Mesendoderm (in vitro differentiated cells): ENCODE data around the gene GRIK4.

Experiments
- DNase-seq: peaks from one replicate; pipeline ENCODE4 v3.0.0; 2013
- H2AK5ac ChIP-seq: 2 replicates; pipeline ENCODE4 v1.6.1; 2013; ENCODE audit warnings: low read length, inconsistent platforms
- H2BK120ac ChIP-seq: 2 replicates; pipeline ENCODE4 v1.6.1; 2013; ENCODE audit warnings: low read depth, mild to moderate bottlenecking, low read length, moderate library complexity, mixed read lengths
- H2BK15ac ChIP-seq: replicated peaks from 2 replicates; pipeline ENCODE4 v1.6.1; 2013; ENCODE audit warnings: low read depth, mild to moderate bottlenecking, moderate library complexity
- H2BK5ac ChIP-seq: 2 replicates; pipeline ENCODE4 v1.6.1; 2013; ENCODE audit warnings: low read length, inconsistent platforms
- H3K18ac ChIP-seq: 2 replicates; pipeline ENCODE4 v1.6.1; 2013; ENCODE audit warnings: mild to moderate bottlenecking, low read length, mixed read lengths
- H3K23ac ChIP-seq: one replicate; pipeline ENCODE4 v1.6.1; 2013; ENCODE audit warnings: low read length
- H3K27ac ChIP-seq: 2 replicates; pipeline ENCODE4 v1.5.1; 2013; ENCODE audit warnings: low read depth, mild to moderate bottlenecking, inconsistent platforms, low read length, moderate library complexity
- H3K27me3 ChIP-seq: 2 replicates; pipeline ENCODE4 v1.6.1; 2013; ENCODE audit warnings: low read length, control low read depth, mild to moderate bottlenecking, inconsistent platforms; ENCODE audit not compliant: insufficient read depth, poor library complexity
- H3K36me3 ChIP-seq: 2 replicates; pipeline ENCODE4 v1.6.1; 2013; ENCODE audit warnings: low read length, inconsistent platforms; ENCODE audit not compliant: control insufficient read depth, insufficient read depth
- H3K4ac ChIP-seq: one replicate; pipeline ENCODE4 v1.6.1; 2013; ENCODE audit warnings: low read depth, mild to moderate bottlenecking, low read length, moderate library complexity
- H3K4me1 ChIP-seq: 2 replicates; pipeline ENCODE4 v1.6.1; 2013; ENCODE audit warnings: low read depth, low read length, inconsistent platforms; ENCODE audit not compliant: control insufficient read depth
- H3K4me2 ChIP-seq: 2 replicates; pipeline ENCODE4 v1.6.1; 2013; ENCODE audit warnings: low read length
- H3K4me3 ChIP-seq: 2 replicates; pipeline ENCODE4 v1.5.1; 2013; ENCODE audit warnings: mild to moderate bottlenecking, low read length
- H3K56ac ChIP-seq: one replicate; pipeline ENCODE4 v1.6.1; 2013; ENCODE audit warnings: low read length
- H3K79me1 ChIP-seq: 2 replicates; pipeline ENCODE4 v1.6.1; 2013; ENCODE audit warnings: low read length, inconsistent platforms
- H3K79me2 ChIP-seq: 2 replicates; pipeline ENCODE4 v1.6.1; 2013; ENCODE audit warnings: mild to moderate bottlenecking, low read length; ENCODE audit not compliant: control insufficient read depth, insufficient read depth
- H3K9ac ChIP-seq: 2 replicates; pipeline ENCODE4 v1.6.1; 2013; ENCODE audit warnings: low read length, inconsistent platforms
- H4K5ac ChIP-seq: one replicate; pipeline ENCODE4 v1.6.1; 2013; ENCODE audit warnings: low read length
- H4K8ac ChIP-seq: one replicate; pipeline ENCODE4 v1.6.1; 2013; ENCODE audit warnings: low read depth, mild to moderate bottlenecking, control low read depth, low read length, moderate library complexity
- WGBS: extraction: QIAGEN DNeasy Blood & Tissue Kit; methylation state at CpG from one replicate; pipeline ENCODE4 v1.1.7; 2013; ENCODE audit warnings: low lambda C conversion rate, missing lambda C conversion rate; ENCODE audit not compliant: insufficient coverage; ENCODE audit errors: extremely low coverage; 5-methylcytosine and 5-hydroxymethylcytosine counted together

GRIK4 gene

GRCh38 chr11:120918257-120918656 is 406.7 kb downstream of the GRIK4 start:
- no peak overlapping the region for H3K4ac ChIP-seq
- no peak overlapping the region for H3K56ac ChIP-seq
- no peaks in the 10 kb centered on the region for H3K79me2 ChIP-seq
- peaks cover 3% of the 10 kb centered on the region for H3K4me1 ChIP-seq
- no peak overlapping the region for H4K5ac ChIP-seq
- H2BK120ac ChIP-seq = no peak overlapping the region
- no peak overlapping the region for H3K4me2 ChIP-seq
- no peaks in the 10 kb centered on the region for H3K79me1 ChIP-seq
- H2BK5ac ChIP-seq = no peak overlapping the region
- H3K23ac ChIP-seq = no peak overlapping the region
- H4K8ac ChIP-seq = no peak overlapping the region
- H3K27ac ChIP-seq = no peak overlapping the region
- no peak overlapping the region for H2AK5ac ChIP-seq
- no peak overlapping the region for H3K9ac ChIP-seq
- no peak overlapping the region for H3K4me3 ChIP-seq
- no peak for DNase-seq
- H3K18ac ChIP-seq = no peak overlapping the region
- H3K36me3 ChIP-seq = no peaks in the 10 kb centered on the region
- no CpG with 5 or more reads among the region's 3 CpGs for WGBS
- H3K27me3 ChIP-seq = no peaks in the 10 kb centered on the region
- H2BK15ac ChIP-seq = no peak overlapping the region

DNA sequence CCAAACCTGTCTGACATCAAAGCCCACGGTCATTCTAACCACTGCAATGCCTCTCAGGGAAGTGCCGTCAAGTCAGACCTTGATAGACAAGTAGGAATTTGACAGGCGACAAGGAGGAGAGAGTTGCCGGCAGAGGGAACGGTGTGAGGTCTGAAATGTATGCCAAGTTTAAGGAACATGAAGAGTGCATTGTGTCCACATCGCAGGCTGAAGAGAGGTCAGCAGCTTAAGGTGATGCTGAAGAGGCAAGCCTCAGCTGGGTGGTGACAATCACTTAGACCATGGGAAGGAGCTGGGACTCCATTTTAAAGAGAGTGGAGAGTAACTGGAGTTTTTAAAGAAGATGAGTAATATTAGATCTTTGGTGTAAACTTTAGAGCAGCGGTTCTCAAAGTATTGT is 407.5 kb downstream of the GRIK4 start:
- Histone ChIP-seq H2AK5ac (no peak overlapping the region), H3K23ac (no peak overlapping the region), H3K27me3 (no peaks in the 10 kb centered on the region), H3K18ac (no peak overlapping the region), H3K4me3 (no peak overlapping the region), H3K27ac (no peak overlapping the region), H2BK120ac (no peak overlapping the region), H2BK15ac (no peak overlapping the region), H3K4ac (no peak overlapping the region), H3K4me1 (peaks cover 3% of the 10 kb centered on the region), H3K56ac (no peak overlapping the region), H3K9ac (no peak overlapping the region), H2BK5ac (no peak overlapping the region), H3K4me2 (no peak overlapping the region), H4K8ac (no peak overlapping the region), H3K79me1 (no peaks in the 10 kb centered on the region), H3K79me2 (no peaks in the 10 kb centered on the region), H4K5ac (no peak overlapping the region), H3K36me3 (no peaks in the 10 kb centered on the region)
- no CpG with 5 or more reads among the region's 7 CpGs for WGBS
- DNase-seq = no peak

GRCh38 chr11:120919566-120919965 is 408.0 kb downstream of the GRIK4 start:
- Histone ChIP-seq H3K23ac (no peak overlapping the region), H4K5ac (no peak overlapping the region), H3K18ac (no peak overlapping the region), H3K4me2 (no peak overlapping the region), H3K27me3 (no peaks in the 10 kb centered on the region), H3K4ac (no peak overlapping the region), H3K27ac (no peak overlapping the region), H3K9ac (no peak overlapping the region), H3K4me3 (no peak overlapping the region), H3K79me1 (no peaks in the 10 kb centered on the region), H2BK120ac (no peak overlapping the region), H2BK5ac (no peak overlapping the region), H3K79me2 (no peaks in the 10 kb centered on the region), H2AK5ac (no peak overlapping the region), H3K4me1 (peaks cover 3% of the 10 kb centered on the region), H4K8ac (no peak overlapping the region), H3K56ac (no peak overlapping the region), H3K36me3 (no peaks in the 10 kb centered on the region), H2BK15ac (no peak overlapping the region)
- WGBS = no CpG with 5 or more reads among the region's 5 CpGs
- DNase-seq = no peak

GRCh38 chr11:120923866-120924508 is 412.4 kb downstream of the GRIK4 start:
- Histone ChIP-seq H3K23ac (no peak overlapping the region), H3K4me2 (no peak overlapping the region), H3K4ac (no peak overlapping the region), H2BK15ac (no peak overlapping the region), H3K79me2 (no peaks in the 10 kb centered on the region), H3K4me1 (peaks cover 1% of the 10 kb centered on the region), H3K27ac (no peak overlapping the region), H3K18ac (no peak overlapping the region), H3K36me3 (no peaks in the 10 kb centered on the region), H2AK5ac (no peak overlapping the region), H3K56ac (no peak overlapping the region), H2BK5ac (no peak overlapping the region), H3K27me3 (no peaks in the 10 kb centered on the region), H3K9ac (no peak overlapping the region), H4K8ac (no peak overlapping the region), H3K4me3 (no peak overlapping the region), H3K79me1 (no peaks in the 10 kb centered on the region), H2BK120ac (no peak overlapping the region), H4K5ac (no peak overlapping the region)
- no CpG with 5 or more reads among the region's 9 CpGs for WGBS
- DNase-seq = no peak

GRCh38 chr11:120925944-120926343 is 414.4 kb downstream of the GRIK4 start:
- Histone ChIP-seq H3K79me2 (no peaks in the 10 kb centered on the region), H4K8ac (no peak overlapping the region), H4K5ac (no peak overlapping the region), H3K4me1 (peaks cover 3% of the 10 kb centered on the region), H3K18ac (no peak overlapping the region), H3K27ac (no peak overlapping the region), H3K36me3 (no peaks in the 10 kb centered on the region), H2BK15ac (no peak overlapping the region), H3K4me2 (no peak overlapping the region), H3K9ac (no peak overlapping the region), H2BK5ac (no peak overlapping the region), H3K4ac (no peak overlapping the region), H3K4me3 (no peak overlapping the region), H3K27me3 (no peaks in the 10 kb centered on the region), H2AK5ac (no peak overlapping the region), H3K23ac (no peak overlapping the region), H2BK120ac (no peak overlapping the region), H3K56ac (no peak overlapping the region), H3K79me1 (no peaks in the 10 kb centered on the region)
- DNase-seq = no peak
- no CpG with 5 or more reads among the region's 2 CpGs for whole genome bisulfite sequencing

- Histone ChIP-seq H3K4me3 (no peak overlapping the region), H2AK5ac (no peak overlapping the region), H3K4me2 (no peak overlapping the region), H3K56ac (no peak overlapping the region), H2BK15ac (no peak overlapping the region), H3K23ac (no peak overlapping the region), H3K27ac (no peak overlapping the region), H3K18ac (no peak overlapping the region), H3K79me2 (no peaks in the 10 kb centered on the region), H3K27me3 (no peaks in the 10 kb centered on the region), H3K4ac (no peak overlapping the region), H3K4me1 (peaks cover 3% of the 10 kb centered on the region), H3K9ac (no peak overlapping the region), H3K36me3 (no peaks in the 10 kb centered on the region), H4K8ac (no peak overlapping the region), H2BK5ac (no peak overlapping the region), H3K79me1 (no peaks in the 10 kb centered on the region), H2BK120ac (no peak overlapping the region), H4K5ac (no peak overlapping the region)
- WGBS = no CpG with 5 or more reads among the region's 14 CpGs
- DNase-seq = peak; percentile 33
Observed at GRCh38 chr11:120928627-120929026, 417.1 kb downstream of the GRIK4 start.
